CD14-positive monocyte (primary cell): ENCODE data around the gene ADRB1. TPM values are rescaled to one million over a fixed set of nuclear protein-coding genes. Genes with fewer than 3 reads are reported as not detected.

Experiments
- DNase-seq, 3 donors: peaks; one replicate each; pipeline ENCODE4 v3.0.0-alpha.2; 2011 to 2022
- H2AFZ ChIP-seq: 2 replicates; pipeline ENCODE4 v1.6.0; 2012; ENCODE audit warnings: mild to moderate bottlenecking, low read depth, low read length, inconsistent platforms; ENCODE audit not compliant: insufficient read depth, poor library complexity, severe bottlenecking
- H3K27ac ChIP-seq, 2 donors: 1 replicate in 1 of 2; 2 replicates in 1 of 2; pipeline ENCODE4 v1.5.1; 2012 to 2013; ENCODE audit warnings: low read length in 2 of 2, control low read depth in 1 of 2, inconsistent platforms in 1 of 2, low read depth in 1 of 2, mild to moderate bottlenecking in 1 of 2
- H3K27me3 ChIP-seq, 2 donors: one replicate each; pipeline versions ENCODE4 v1.6.0 to v1.6.1; 2011 to 2013; ENCODE audit warnings: low read length in 2 of 2; ENCODE audit not compliant: control insufficient read depth in 2 of 2, insufficient read depth in 2 of 2
- H3K36me3 ChIP-seq, 2 donors: replicated peaks in 1 of 2; 1 replicate in 1 of 2; 2 replicates in 1 of 2; pipeline versions ENCODE4 v1.5.1 to v1.6.1; 2012 to 2013; ENCODE audit warnings: low read length in 2 of 2, control low read depth in 1 of 2, inconsistent platforms in 1 of 2, mild to moderate bottlenecking in 1 of 2; ENCODE audit not compliant: insufficient read depth in 2 of 2, control insufficient read depth in 1 of 2
- H3K4me1 ChIP-seq, 2 donors: 1 replicate in 1 of 2; 2 replicates in 1 of 2; pipeline versions ENCODE4 v1.5.1 to v1.6.1; 2012 to 2013; ENCODE audit warnings: low read length in 2 of 2, control low read depth in 1 of 2, inconsistent platforms in 1 of 2, mild to moderate bottlenecking in 1 of 2, moderate library complexity in 1 of 2; ENCODE audit not compliant: insufficient read depth in 2 of 2, control insufficient read depth in 1 of 2
- H3K4me2 ChIP-seq: replicated peaks from 2 replicates; pipeline ENCODE3; 2012; ENCODE audit warnings: low read length, moderate library complexity, mild to moderate bottlenecking; ENCODE audit not compliant: poor library complexity, severe bottlenecking; ENCODE audit errors: extremely low read depth
- H3K4me3 ChIP-seq, 3 experiments: fragments of 200-600 bp in 1 of 3; sonication (generic) in 1 of 3; replicated peaks in 1 of 3; 1 replicate in 2 of 3; 2 replicates in 1 of 3; pipeline ENCODE4 v1.5.1; 2011 to 2013; ENCODE audit warnings: low read length in 3 of 3, mild to moderate bottlenecking in 3 of 3, control low read depth in 2 of 3, low read depth in 2 of 3, inconsistent platforms in 1 of 3, moderate library complexity in 1 of 3
- H3K79me2 ChIP-seq: 2 replicates; pipeline ENCODE4 v1.6.0; 2012; ENCODE audit warnings: mild to moderate bottlenecking, control low read depth, inconsistent platforms, low read length, moderate library complexity; ENCODE audit not compliant: insufficient read depth
- H3K9ac ChIP-seq: 2 replicates; pipeline ENCODE4 v1.6.0; 2017; ENCODE audit warnings: low read length, mild to moderate bottlenecking; ENCODE audit not compliant: insufficient read depth, poor library complexity, severe bottlenecking
- H3K9me3 ChIP-seq, 2 donors: replicated peaks in 1 of 2; 1 replicate in 1 of 2; 2 replicates in 1 of 2; pipeline versions ENCODE4 v1.5.1 to v1.6.1; 2012 to 2013; ENCODE audit warnings: low read length in 2 of 2, control low read depth in 1 of 2; ENCODE audit not compliant: control insufficient read depth in 1 of 2, insufficient read depth in 1 of 2
- H4K20me1 ChIP-seq: 2 replicates; pipeline ENCODE4 v1.6.0; 2012; ENCODE audit warnings: mild to moderate bottlenecking, low read length, control low read depth, moderate library complexity; ENCODE audit not compliant: insufficient read depth
- H3K27ac Mint-ChIP-seq, 7 donors: one replicate each; pipeline ENCODE4 v1.8.0; 2020; ENCODE audit warnings: mild to moderate bottlenecking in 7 of 7, mixed read lengths in 7 of 7, moderate library complexity in 6 of 7, inconsistent platforms in 2 of 7
- H3K27me3 Mint-ChIP-seq, 3 donors: one replicate each; pipeline ENCODE4 v1.8.0; 2021 to 2022; ENCODE audit warnings: low read depth in 3 of 3, mild to moderate bottlenecking in 3 of 3, mixed read lengths in 3 of 3, moderate library complexity in 3 of 3, inconsistent platforms in 1 of 3
- H3K36me3 Mint-ChIP-seq, 2 donors: one replicate each; pipeline ENCODE4 v1.8.0; 2020; ENCODE audit warnings: mixed read lengths in 2 of 2, inconsistent platforms in 1 of 2, mild to moderate bottlenecking in 1 of 2
- H3K4me1 Mint-ChIP-seq: one replicate; pipeline ENCODE4 v1.8.0; 2020; ENCODE audit warnings: mild to moderate bottlenecking, mixed read lengths
- H3K4me3 Mint-ChIP-seq, 2 donors: one replicate each; pipeline ENCODE4 v1.8.0; 2020; ENCODE audit warnings: mild to moderate bottlenecking in 2 of 2, mixed read lengths in 2 of 2, moderate library complexity in 1 of 2
- H3K9me3 Mint-ChIP-seq, 7 donors: one replicate each; pipeline ENCODE4 v1.8.0; 2020 to 2022; ENCODE audit warnings: mixed read lengths in 7 of 7, mild to moderate bottlenecking in 6 of 7, moderate library complexity in 6 of 7, inconsistent platforms in 2 of 7
- CTCF ChIP-seq: fragments of 200-600 bp; IDR thresholded peaks from one replicate; pipeline ENCODE4 v1.8.0; 2022; ENCODE audit warnings: antibody characterized with exemption, mild to moderate bottlenecking
- WGBS: methylation state at CpG from one replicate; pipeline ENCODE4 v1.1.5; 2013; ENCODE audit warnings: missing lambda C conversion rate; ENCODE audit not compliant: insufficient coverage; 5-methylcytosine and 5-hydroxymethylcytosine counted together
- intact Hi-C, 2 donors: fragments of 100-400 bp; cut with micrococcal nuclease; formaldehyde crosslinking; loops; one replicate each; pipeline versions ENCODE4 v1.15.0 to v1.15.1; 2023
- polyA plus RNA-seq, 3 donors: library from polyadenylated mRNA; depleted of rRNA in 1 of 3; unstranded in 2 of 3; stranded (reverse) in 1 of 3; fragments of 300-500 nt in 2 of 3; fragments of >200 nt in 1 of 3; fragmentation: Illumina TruSeq in 2 of 3; gene quantifications; 1 replicate in 2 of 3; 2 replicates in 1 of 3; pipeline ENCODE4 v1.2.3, GENCODE V29; 2012 to 2021

Gene ADRB1
- polyA plus RNA-seq, 3 donors: 0.05 to 3.4 TPM; not detected in 1

- no peaks in the 10 kb centered on the region for H3K27me3 ChIP-seq
- no peaks in the 10 kb centered on the region for H3K9me3 ChIP-seq
- no peak for TF ChIP-seq CTCF
- Mint-ChIP-seq H3K4me3 (no peak overlapping the region), H3K27ac (no peak overlapping the region), H3K9me3 (peaks cover 0 to 2% (median 0%) of the 10 kb centered on the region in 7 donors), H3K4me1 (peaks cover 1% of the 10 kb centered on the region), H3K27me3 (peaks cover 0 to 4% (median 1%) of the 10 kb centered on the region in 3 donors), H3K36me3 (no peaks in the 10 kb centered on the region)
- no peak for DNase-seq
- H3K9ac ChIP-seq: no peak overlapping the region
- intact Hi-C loops: no loop called here
- no peak overlapping the region for H2AFZ ChIP-seq
- no peak overlapping the region for H3K4me3 ChIP-seq
- no peaks in the 10 kb centered on the region for H4K20me1 ChIP-seq
- WGBS: 60% methylated on average over 1 of the region's 2 CpGs
- H3K4me2 ChIP-seq: no peak overlapping the region
- H3K27ac ChIP-seq: no peak overlapping the region
- H3K4me1 ChIP-seq: no peaks in the 10 kb centered on the region
- no peaks in the 10 kb centered on the region for H3K36me3 ChIP-seq
- H3K79me2 ChIP-seq: no peaks in the 10 kb centered on the region
Observed at GRCh38 chr10:114010316-114010715, 33.4 kb upstream of the ADRB1 start.

GRCh38 chr10:114012650-114013049 lies 31.0 kb upstream of the ADRB1 start:
- Histone ChIP-seq H2AFZ (no peak overlapping the region), H3K27ac (no peak overlapping the region), H4K20me1 (no peaks in the 10 kb centered on the region), H3K9me3 (peaks cover 0 to 4% of the 10 kb centered on the region in 2 donors), H3K27me3 (no peaks in the 10 kb centered on the region), H3K9ac (no peak overlapping the region), H3K4me3 (no peak overlapping the region), H3K79me2 (no peaks in the 10 kb centered on the region), H3K4me2 (no peak overlapping the region), H3K36me3 (no peaks in the 10 kb centered on the region), H3K4me1 (peaks cover 0 to 2% of the 10 kb centered on the region in 2 donors)
- Mint-ChIP-seq H3K9me3 (peaks cover 0 to 3% (median 2%) of the 10 kb centered on the region in 7 donors), H3K36me3 (no peaks in the 10 kb centered on the region), H3K4me3 (no peak overlapping the region), H3K27ac (peak overlapping the region in 1 of 7 donors; percentile 20), H3K4me1 (peaks cover under 1% of the 10 kb centered on the region), H3K27me3 (peaks cover 0 to 5% (median 2%) of the 10 kb centered on the region in 3 donors)
- 94% methylated on average over 7 of the region's 8 CpGs for WGBS
- no peak for TF ChIP-seq CTCF
- intact Hi-C loops: no loop called here
- DNase-seq: no peak
